B cell (primary cell): ENCODE results near the gene FERMT3. TPM values are rescaled to one million over a fixed set of nuclear protein-coding genes. Genes with fewer than 3 reads are reported as not detected.

Source experiments
- ATAC-seq: fragments of 200-7000 bp; cut with Tn5 transposase; one replicate; pipeline ENCODE4 v1.10.0; 2021; ENCODE audit warnings: low read depth, mild to moderate bottlenecking, moderate number of reproducible peaks, moderate library complexity
- CTCF ChIA-PET: fragments of 350-600 bp; sonication (Branson Sonifier 250); formaldehyde crosslinking; loops from one replicate; lab custom pipeline; 2021; ENCODE audit warnings: antibody characterized with exemption, inconsistent platforms; lab: Charles Lee
- POLR2A ChIA-PET: fragments of 350-600 bp; sonication (Branson Sonifier 250); formaldehyde crosslinking; loops from one replicate; lab custom pipeline; 2021; ENCODE audit warnings: antibody characterized with exemption; lab: Charles Lee
- DNase-seq: peaks from one replicate; pipeline ENCODE4 v3.0.0; 2013
- H2AFZ ChIP-seq: 2 replicates; pipeline ENCODE4 v1.6.1; 2012; ENCODE audit warnings: mild to moderate bottlenecking, low read depth, low read length; ENCODE audit not compliant: insufficient read depth, poor library complexity, severe bottlenecking
- H3K27ac ChIP-seq, 2 donors: 1 replicate in 1 of 2; 2 replicates in 1 of 2; pipeline ENCODE4 v1.5.1; 2012 to 2013; ENCODE audit warnings: low read length in 2 of 2, mild to moderate bottlenecking in 2 of 2, moderate library complexity in 1 of 2
- H3K27me3 ChIP-seq, 4 experiments: fragments of 200-600 bp in 1 of 4; sonication (generic) in 1 of 4; replicated peaks in 1 of 4; 1 replicate in 2 of 4; 2 replicates in 2 of 4; pipeline versions ENCODE4 v1.6.1 to v1.7.0; 2013 to 2016; ENCODE audit warnings: low read length in 3 of 4, mild to moderate bottlenecking in 2 of 4, mixed read lengths in 1 of 4, moderate library complexity in 1 of 4; ENCODE audit not compliant: insufficient read depth in 4 of 4, control insufficient read depth in 3 of 4; ENCODE audit errors: control extremely low read depth in 1 of 4
- H3K36me3 ChIP-seq, 2 experiments: replicated peaks in 1 of 2; 1 replicate in 1 of 2; 2 replicates in 1 of 2; pipeline versions ENCODE4 v1.6.1 to v1.7.1; 2013; ENCODE audit warnings: low read length in 1 of 2; ENCODE audit not compliant: insufficient read depth in 2 of 2, control insufficient read depth in 1 of 2; ENCODE audit errors: control extremely low read depth in 1 of 2, extremely low read depth in 1 of 2
- H3K4me1 ChIP-seq, 2 donors: fragments of 200-600 bp in 1 of 2; sonication (generic) in 1 of 2; 1 replicate in 1 of 2; 2 replicates in 1 of 2; pipeline versions ENCODE4 v1.5.1 to v1.6.1; 2013 to 2017; ENCODE audit warnings: low read length in 2 of 2; ENCODE audit not compliant: control insufficient read depth in 2 of 2, insufficient read depth in 2 of 2
- H3K4me2 ChIP-seq: replicated peaks from 2 replicates; pipeline ENCODE3; 2012; ENCODE audit warnings: mild to moderate bottlenecking, low read depth, low read length; ENCODE audit not compliant: poor library complexity, severe bottlenecking
- H3K4me3 ChIP-seq, 5 experiments: fragments of 200-600 bp in 1 of 5; sonication (generic) in 1 of 5; 1 replicate in 3 of 5; 2 replicates in 2 of 5; pipeline versions ENCODE4 v1.5.1 to v1.7.0; 2011 to 2016; ENCODE audit warnings: low read length in 4 of 5, mild to moderate bottlenecking in 4 of 5, low read depth in 2 of 5, control low read depth in 1 of 5, moderate library complexity in 1 of 5; ENCODE audit not compliant: insufficient read depth in 1 of 5; ENCODE audit errors: control extremely low read depth in 1 of 5, extremely low read depth in 1 of 5
- H3K79me2 ChIP-seq: fragments of 200-600 bp; sonication (generic); one replicate; pipeline ENCODE4 v1.6.0; 2016; ENCODE audit warnings: low read length; ENCODE audit not compliant: control insufficient read depth, insufficient read depth
- H3K9ac ChIP-seq: fragments of 200-600 bp; sonication (generic); 2 replicates; pipeline ENCODE4 v1.6.1; 2017; ENCODE audit warnings: mild to moderate bottlenecking, low read length, moderate library complexity
- H3K9me3 ChIP-seq, 3 donors: one replicate each; pipeline versions ENCODE4 v1.6.1 to v1.7.1; 2013; ENCODE audit warnings: low read length in 2 of 3; ENCODE audit not compliant: control insufficient read depth in 2 of 3, insufficient read depth in 1 of 3; ENCODE audit errors: control extremely low read depth in 1 of 3
- H4K20me1 ChIP-seq: 2 replicates; pipeline ENCODE4 v1.6.0; 2012; ENCODE audit warnings: mild to moderate bottlenecking, low read length; ENCODE audit not compliant: insufficient read depth, control insufficient read depth, poor library complexity, severe bottlenecking
- H3K27ac Mint-ChIP-seq: one replicate; pipeline ENCODE4 v1.8.0; 2021; ENCODE audit warnings: mixed read lengths
- H3K27me3 Mint-ChIP-seq: one replicate; pipeline ENCODE4 v1.8.0; 2021; ENCODE audit warnings: mixed read lengths
- H3K4me1 Mint-ChIP-seq: one replicate; pipeline ENCODE4 v1.8.0; 2021; ENCODE audit warnings: mixed read lengths
- H3K4me3 Mint-ChIP-seq: one replicate; pipeline ENCODE4 v1.8.0; 2021; ENCODE audit warnings: mixed read lengths
- H3K9me3 Mint-ChIP-seq: one replicate; pipeline ENCODE4 v1.8.0; 2022; ENCODE audit warnings: mixed read lengths; ENCODE audit not compliant: insufficient read depth
- EZH2 ChIP-seq: IDR thresholded peaks from 2 replicates; pipeline ENCODE4 v1.6.1; 2012; ENCODE audit warnings: borderline replicate concordance, low read depth, mild to moderate bottlenecking, moderate library complexity, low read length; ENCODE audit not compliant: insufficient read depth, poor library complexity, severe bottlenecking
- WGBS: methylation state at CpG from one replicate; pipeline ENCODE4 v1.1.5; 2013; ENCODE audit warnings: missing lambda C conversion rate; ENCODE audit not compliant: insufficient coverage; 5-methylcytosine and 5-hydroxymethylcytosine counted together
- intact Hi-C: fragments of 100-400 bp; cut with micrococcal nuclease; formaldehyde crosslinking; loops from one replicate; pipeline ENCODE4 v1.10.0; 2022
- polyA plus RNA-seq: library from polyadenylated mRNA; depleted of rRNA; stranded (reverse); fragments of >200 nt; gene quantifications from 2 replicates; pipeline ENCODE4 v1.2.3, GENCODE V29; 2012
- total RNA-seq, 2 donors: library from RNA; stranded (reverse); fragments of 120-200 nt in 1 of 2; gene quantifications; 1 replicate in 1 of 2; 2 replicates in 1 of 2; pipeline versions ENCODE4 v1.2.3 to v1.2.4, GENCODE V29; 2013 to 2022
- TF ChIP-seq, protein P1 (sequence below): fragments of 200-600 bp; IDR thresholded peaks from one replicate; pipeline ENCODE4 v1.8.0; 2022; ENCODE audit warnings: antibody characterized with exemption, mild to moderate bottlenecking

Gene FERMT3
- total and polyA plus RNA-seq, 2 donors (not counting 1 experiment from before 2014, with no cell fraction given) = 96.2 to 170 TPM

DNA sequence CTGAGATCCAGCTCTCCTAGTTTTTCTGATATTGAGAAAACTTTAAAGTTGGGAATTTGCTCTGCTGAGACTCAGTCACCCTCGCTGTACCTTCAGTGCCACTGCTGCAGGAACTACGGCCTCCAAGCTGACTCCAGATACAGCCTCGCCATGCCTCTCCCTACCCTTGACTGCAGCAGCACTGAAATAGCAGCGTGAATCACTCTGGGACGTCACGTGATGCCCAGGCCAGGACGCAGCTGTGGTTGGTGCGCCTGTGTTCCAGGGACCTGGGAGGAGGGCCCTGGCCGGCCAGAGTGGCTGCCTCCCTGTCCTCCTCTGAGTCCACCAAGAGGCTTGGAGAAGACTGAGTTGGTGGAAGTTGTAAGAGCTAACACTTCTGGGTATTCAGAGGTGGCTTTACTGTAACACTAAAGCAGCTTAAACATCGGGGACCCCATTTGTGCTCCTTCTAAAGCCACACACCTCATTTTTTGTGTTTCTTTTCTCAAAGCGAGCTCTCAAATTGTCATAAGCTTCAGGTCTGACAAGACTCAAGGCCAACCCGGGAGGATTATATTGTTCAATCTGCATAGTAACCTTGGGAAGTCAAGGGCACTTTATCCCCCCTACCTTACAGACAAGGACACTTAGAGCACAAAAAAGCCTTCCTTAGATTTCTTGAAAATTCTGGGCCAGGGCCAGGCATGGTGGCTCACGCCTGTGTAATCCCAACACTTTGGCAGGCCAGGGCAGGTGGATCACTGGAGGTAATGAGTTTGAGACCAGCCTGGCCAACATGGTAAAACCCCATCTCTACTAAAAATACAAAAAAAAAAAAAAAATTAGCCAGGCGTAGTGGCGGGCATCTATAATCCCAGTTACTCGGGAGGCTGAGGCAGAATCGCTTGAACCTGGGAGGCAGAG is 24.8 kb upstream of the FERMT3 start:
- DNase-seq = no peak
- H4K20me1 ChIP-seq = no peaks in the 10 kb centered on the region
- H3K4me3 ChIP-seq = no peak overlapping the region
- H3K27ac ChIP-seq = no peak overlapping the region
- H3K9me3 Mint-ChIP-seq = no peaks in the 10 kb centered on the region
- peak overlapping the region; percentile 32 for H3K27ac Mint-ChIP-seq
- intact Hi-C loops = no loop called here
- no peak for TF ChIP-seq EZH2
- TF ChIP-seq, protein P1, sequence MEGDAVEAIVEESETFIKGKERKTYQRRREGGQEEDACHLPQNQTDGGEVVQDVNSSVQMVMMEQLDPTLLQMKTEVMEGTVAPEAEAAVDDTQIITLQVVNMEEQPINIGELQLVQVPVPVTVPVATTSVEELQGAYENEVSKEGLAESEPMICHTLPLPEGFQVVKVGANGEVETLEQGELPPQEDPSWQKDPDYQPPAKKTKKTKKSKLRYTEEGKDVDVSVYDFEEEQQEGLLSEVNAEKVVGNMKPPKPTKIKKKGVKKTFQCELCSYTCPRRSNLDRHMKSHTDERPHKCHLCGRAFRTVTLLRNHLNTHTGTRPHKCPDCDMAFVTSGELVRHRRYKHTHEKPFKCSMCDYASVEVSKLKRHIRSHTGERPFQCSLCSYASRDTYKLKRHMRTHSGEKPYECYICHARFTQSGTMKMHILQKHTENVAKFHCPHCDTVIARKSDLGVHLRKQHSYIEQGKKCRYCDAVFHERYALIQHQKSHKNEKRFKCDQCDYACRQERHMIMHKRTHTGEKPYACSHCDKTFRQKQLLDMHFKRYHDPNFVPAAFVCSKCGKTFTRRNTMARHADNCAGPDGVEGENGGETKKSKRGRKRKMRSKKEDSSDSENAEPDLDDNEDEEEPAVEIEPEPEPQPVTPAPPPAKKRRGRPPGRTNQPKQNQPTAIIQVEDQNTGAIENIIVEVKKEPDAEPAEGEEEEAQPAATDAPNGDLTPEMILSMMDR = no peak
- ATAC-seq = no peak
- peaks cover 18 to 31% of the 10 kb centered on the region in 2 donors for H3K4me1 ChIP-seq
- H3K9me3 ChIP-seq = no peaks in the 10 kb centered on the region
- H3K9ac ChIP-seq = no peak overlapping the region
- peaks cover 0 to 2% of the 10 kb centered on the region in 2 experiments for H3K36me3 ChIP-seq
- H3K4me3 Mint-ChIP-seq = peak overlapping the region; percentile 34
- H3K4me1 Mint-ChIP-seq = peaks cover 38% of the 10 kb centered on the region
- CTCF ChIA-PET = interaction anchor here (0.7 to 1.0 kb wide), 2 partner anchors 119 to 120 kb away, joined by 3 read pairs; no protein-coding TSS in a partner anchor
- no peaks in the 10 kb centered on the region for H3K27me3 Mint-ChIP-seq
- H3K79me2 ChIP-seq = peaks cover 43% of the 10 kb centered on the region
- peak overlapping the region; percentile 47 for H2AFZ ChIP-seq
- POLR2A ChIA-PET = interaction anchor here (0.6 to 0.7 kb wide), 4 partner anchors 11 to 247 kb away, joined by 3 to 4 read pairs (median 3); no protein-coding TSS in a partner anchor
- H3K27me3 ChIP-seq = no peaks in the 10 kb centered on the region
- 29% methylated on average over 12 of the region's 17 CpGs for WGBS
- peak overlapping the region; percentile 35 for H3K4me2 ChIP-seq
